Chondrocyte (in vitro differentiated cells): ENCODE results near the gene SRSF6. TPM values are rescaled to one million over a fixed set of nuclear protein-coding genes. Genes with fewer than 3 reads are reported as not detected.

Source experiments
- DNase-seq: peaks from one replicate; pipeline ENCODE4 v3.0.0; 2021; ENCODE audit warnings: mixed read lengths, low spot score
- H3K27ac Mint-ChIP-seq: one replicate; pipeline ENCODE4 v1.8.0; 2021; ENCODE audit warnings: mild to moderate bottlenecking, moderate library complexity, mixed read lengths; ENCODE audit not compliant: unreplicated experiment
- H3K27me3 Mint-ChIP-seq: 2 replicates; pipeline ENCODE4 v1.8.0; 2021; ENCODE audit warnings: low read depth, mixed read lengths
- H3K36me3 Mint-ChIP-seq: 2 replicates; pipeline ENCODE4 v1.8.0; 2021; ENCODE audit warnings: low read depth, mixed read lengths
- H3K4me1 Mint-ChIP-seq: 2 replicates; pipeline ENCODE4 v1.8.0; 2021; ENCODE audit warnings: low read depth, mild to moderate bottlenecking, mixed read lengths
- H3K4me3 Mint-ChIP-seq: one replicate; pipeline ENCODE4 v1.8.0; 2021; ENCODE audit warnings: mild to moderate bottlenecking, moderate library complexity, mixed read lengths; ENCODE audit not compliant: unreplicated experiment
- H3K9me3 Mint-ChIP-seq: 2 replicates; pipeline ENCODE4 v1.8.0; 2021; ENCODE audit warnings: low read depth, mixed read lengths
- total RNA-seq: library from RNA; stranded (reverse); gene quantifications from 3 replicates; pipeline ENCODE4 v1.2.1, GENCODE V29; 2021
- TF ChIP-seq, protein P1 (sequence below): fragments of 200-600 bp; sonication (generic); IDR thresholded peaks from 2 replicates; pipeline ENCODE4 v1.5.0; 2021; ENCODE audit warnings: antibody characterized with exemption, mild to moderate bottlenecking, moderate library complexity

SRSF6 gene
- total RNA-seq, 1 donor from 2014 or later, result 143 TPM

DNA sequence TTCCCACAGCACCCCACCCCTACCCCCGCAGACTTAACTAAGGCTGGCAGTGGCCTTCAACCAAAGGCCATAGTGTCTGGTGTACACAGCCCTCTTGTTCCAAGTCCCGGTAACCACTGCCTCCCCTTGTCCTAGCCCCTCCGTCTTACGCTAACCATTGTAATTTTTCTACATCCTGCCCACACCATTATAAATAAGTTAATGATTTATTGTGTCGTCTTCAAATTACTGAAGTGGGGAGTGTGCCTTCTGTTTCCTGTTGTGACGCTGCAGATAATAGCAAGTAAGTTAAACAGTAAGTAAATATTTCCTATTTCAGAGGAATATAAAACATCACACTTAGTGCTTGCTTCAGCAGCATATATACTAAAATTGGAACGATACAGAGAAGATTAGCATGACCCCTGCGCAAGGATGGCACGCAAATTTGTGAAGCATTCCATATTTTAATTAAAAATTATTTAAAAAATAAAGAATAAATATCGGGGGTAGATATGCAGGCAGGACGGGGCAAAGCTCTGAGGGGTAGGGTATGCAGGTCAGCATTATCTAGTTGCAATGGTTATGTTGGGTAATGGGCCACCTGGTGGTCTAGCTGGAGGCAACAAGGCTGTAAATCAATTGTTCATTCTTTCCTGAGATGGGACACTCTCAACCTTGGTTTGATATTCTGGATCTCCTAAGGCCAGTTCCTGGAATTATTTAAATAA is 15.1 kb downstream of the SRSF6 start:
- Mint-ChIP-seq H3K36me3 (peaks cover 3% of the 10 kb centered on the region), H3K4me3 (no peak overlapping the region), H3K4me1 (peaks cover 2% of the 10 kb centered on the region), H3K27ac (no peak overlapping the region), H3K9me3 (no peaks in the 10 kb centered on the region), H3K27me3 (no peaks in the 10 kb centered on the region)
- no peak for DNase-seq
- TF ChIP-seq, protein P1, sequence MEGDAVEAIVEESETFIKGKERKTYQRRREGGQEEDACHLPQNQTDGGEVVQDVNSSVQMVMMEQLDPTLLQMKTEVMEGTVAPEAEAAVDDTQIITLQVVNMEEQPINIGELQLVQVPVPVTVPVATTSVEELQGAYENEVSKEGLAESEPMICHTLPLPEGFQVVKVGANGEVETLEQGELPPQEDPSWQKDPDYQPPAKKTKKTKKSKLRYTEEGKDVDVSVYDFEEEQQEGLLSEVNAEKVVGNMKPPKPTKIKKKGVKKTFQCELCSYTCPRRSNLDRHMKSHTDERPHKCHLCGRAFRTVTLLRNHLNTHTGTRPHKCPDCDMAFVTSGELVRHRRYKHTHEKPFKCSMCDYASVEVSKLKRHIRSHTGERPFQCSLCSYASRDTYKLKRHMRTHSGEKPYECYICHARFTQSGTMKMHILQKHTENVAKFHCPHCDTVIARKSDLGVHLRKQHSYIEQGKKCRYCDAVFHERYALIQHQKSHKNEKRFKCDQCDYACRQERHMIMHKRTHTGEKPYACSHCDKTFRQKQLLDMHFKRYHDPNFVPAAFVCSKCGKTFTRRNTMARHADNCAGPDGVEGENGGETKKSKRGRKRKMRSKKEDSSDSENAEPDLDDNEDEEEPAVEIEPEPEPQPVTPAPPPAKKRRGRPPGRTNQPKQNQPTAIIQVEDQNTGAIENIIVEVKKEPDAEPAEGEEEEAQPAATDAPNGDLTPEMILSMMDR, result no peak

DNA sequence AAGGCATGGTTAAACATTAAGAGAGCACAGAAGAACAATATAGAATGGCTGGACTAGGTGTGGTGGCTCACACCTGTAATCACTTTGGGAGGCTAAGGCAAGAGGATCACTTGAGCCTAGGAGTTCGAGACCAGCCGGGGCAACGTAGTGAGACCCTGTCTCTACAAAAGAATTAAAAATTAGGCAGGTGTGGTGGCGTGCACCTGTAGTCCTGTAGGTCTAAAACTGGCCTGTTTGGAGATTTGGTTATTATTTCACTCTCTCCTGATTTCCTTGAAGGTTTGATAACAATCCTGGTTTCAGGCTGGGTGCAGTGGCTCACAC is 15.6 kb downstream of the SRSF6 start:
- TF ChIP-seq, protein P1, result no peak
- H3K36me3 Mint-ChIP-seq, result peaks cover 3% of the 10 kb centered on the region
- peaks cover 2% of the 10 kb centered on the region for H3K4me1 Mint-ChIP-seq
- H3K4me3 Mint-ChIP-seq, result no peak overlapping the region
- H3K27ac Mint-ChIP-seq, result no peak overlapping the region
- no peak for DNase-seq
- H3K9me3 Mint-ChIP-seq, result no peaks in the 10 kb centered on the region
- no peaks in the 10 kb centered on the region for H3K27me3 Mint-ChIP-seq

DNA sequence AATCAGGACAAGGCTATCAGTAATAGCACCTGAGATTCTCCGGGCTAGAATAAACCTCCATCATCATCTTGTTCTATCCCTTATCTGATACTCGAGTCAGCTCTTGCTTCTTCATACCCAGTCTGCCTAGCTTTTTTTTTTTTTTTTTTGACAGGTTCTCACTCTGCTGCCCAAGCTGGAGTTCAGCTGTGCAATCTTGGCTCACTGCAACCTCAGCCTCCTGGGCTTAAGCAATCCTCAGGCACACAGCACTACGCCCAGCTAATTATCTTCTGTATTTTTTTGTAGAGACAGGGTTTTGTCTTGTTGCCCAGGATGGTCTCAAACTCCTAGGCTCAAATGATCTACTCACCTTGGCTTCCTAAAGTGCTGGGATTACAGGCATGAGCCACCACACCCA is 19.5 kb downstream of the SRSF6 start:
- H3K27me3 Mint-ChIP-seq, result peaks cover 2% of the 10 kb centered on the region
- no peaks in the 10 kb centered on the region for H3K4me1 Mint-ChIP-seq
- H3K9me3 Mint-ChIP-seq, result peaks cover 3% of the 10 kb centered on the region
- DNase-seq, result no peak
- H3K4me3 Mint-ChIP-seq, result no peak overlapping the region
- TF ChIP-seq, protein P1, result no peak
- H3K27ac Mint-ChIP-seq, result no peak overlapping the region
- no peaks in the 10 kb centered on the region for H3K36me3 Mint-ChIP-seq

DNA sequence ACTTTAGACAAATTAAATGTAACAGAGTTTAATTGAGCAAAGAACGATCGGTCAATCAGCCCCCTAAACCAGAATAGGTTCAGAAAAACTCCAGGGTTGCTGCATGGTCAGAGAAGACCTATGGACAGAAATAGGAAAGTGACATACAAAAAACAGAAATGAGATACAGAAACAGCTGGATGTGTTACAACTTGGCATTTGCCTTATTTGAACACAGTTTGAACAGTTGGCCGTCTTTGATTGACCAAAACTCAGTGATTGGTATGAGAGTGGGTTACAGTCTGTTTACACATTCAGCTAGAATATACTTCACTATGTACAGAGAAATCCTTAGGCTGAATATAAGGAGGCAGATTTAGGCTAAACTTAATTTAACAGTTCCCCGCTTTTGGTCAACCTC is 19.9 kb downstream of the SRSF6 start:
- Mint-ChIP-seq H3K4me3 (no peak overlapping the region), H3K27ac (no peak overlapping the region)

DNA sequence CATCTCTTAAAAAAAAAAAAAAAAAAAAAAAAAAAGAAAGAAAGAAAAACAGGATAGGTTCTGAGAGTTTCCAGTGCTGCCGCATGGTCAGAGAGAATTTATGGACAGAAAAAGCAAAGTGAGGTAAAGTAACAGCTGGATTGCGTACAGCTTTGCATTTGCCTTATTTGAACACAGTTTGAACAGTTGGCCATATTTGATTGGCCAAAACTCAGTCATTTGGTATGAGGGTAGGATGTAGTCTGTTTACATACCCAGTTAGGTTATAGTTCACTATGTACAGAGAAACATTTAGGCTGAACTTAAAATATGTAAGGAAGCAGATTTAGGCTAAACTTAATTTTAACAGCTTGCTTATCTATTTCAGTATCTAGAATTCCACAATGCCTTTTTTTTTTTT is 32.3 kb downstream of the SRSF6 start:
- peaks cover 5% of the 10 kb centered on the region for H3K4me1 Mint-ChIP-seq
- no peak overlapping the region for H3K4me3 Mint-ChIP-seq
- H3K27me3 Mint-ChIP-seq, result peaks cover 2% of the 10 kb centered on the region
- no peak overlapping the region for H3K27ac Mint-ChIP-seq
- no peaks in the 10 kb centered on the region for H3K36me3 Mint-ChIP-seq
- TF ChIP-seq, protein P1, result no peak
- H3K9me3 Mint-ChIP-seq, result peaks cover 7% of the 10 kb centered on the region
- no peak for DNase-seq

More for the DNA sequence above, 19.9 kb downstream of the SRSF6 start:
- TF ChIP-seq, protein P1, result no peak
- no peak for DNase-seq
- Mint-ChIP-seq H3K9me3 (peaks cover 3% of the 10 kb centered on the region), H3K27me3 (peaks cover 2% of the 10 kb centered on the region), H3K4me1 (no peaks in the 10 kb centered on the region), H3K36me3 (no peaks in the 10 kb centered on the region)
